ENCODE measurements around the gene STK33. TPM values are rescaled to one million over a fixed set of nuclear protein-coding genes. Genes with fewer than 3 reads are reported as not detected.

Gene STK33
- total RNA-seq, 1 donor from 2014 or later: 3.4 TPM

- H3K27ac Mint-ChIP-seq (ENCODE audit: unreplicated experiment): no peak overlapping the region
- H3K4me1 Mint-ChIP-seq (ENCODE audit: low read depth): peaks cover 10% of the 10 kb centered on the region
These were observed 178.8 kb downstream of the STK33 start for GRCh38 chr11:8415195-8415594.

DNA sequence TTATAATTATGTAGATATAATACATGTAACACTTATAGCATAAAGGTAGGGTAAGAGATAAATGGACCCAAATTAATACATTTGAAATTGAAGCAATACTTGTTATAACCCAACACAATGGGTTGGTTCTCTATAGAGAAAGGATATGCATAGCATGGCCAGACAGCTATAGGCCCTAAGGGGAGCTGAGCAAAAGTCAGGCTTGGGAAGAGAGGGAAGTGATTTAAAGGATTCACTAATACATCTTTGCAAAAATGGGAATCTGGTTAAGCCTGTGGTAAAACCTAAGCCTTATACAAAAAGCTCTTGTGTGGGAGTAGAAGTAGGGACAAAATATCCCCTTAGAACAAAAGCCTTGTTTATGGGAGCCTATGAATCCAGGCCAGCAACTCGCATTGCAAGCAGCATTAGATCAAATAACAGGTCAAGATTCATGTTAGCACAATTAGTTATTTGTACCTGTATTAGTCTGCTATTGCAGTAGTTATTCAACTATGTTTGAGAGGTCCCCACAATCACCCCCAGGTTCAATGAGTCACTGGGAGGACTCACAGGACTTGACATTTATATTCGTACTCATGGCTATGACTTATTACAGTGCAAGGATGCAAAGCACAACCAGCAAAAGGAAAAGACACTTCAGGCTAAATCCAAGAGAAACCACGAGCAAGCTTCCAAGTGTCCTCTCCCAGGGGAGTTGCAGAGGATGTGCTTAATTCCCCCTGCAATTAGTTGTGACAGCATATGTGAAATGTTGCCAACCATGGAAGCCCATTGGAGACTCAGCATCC, 185.7 kb downstream of the STK33 start:
- TF ChIP-seq, protein P1, sequence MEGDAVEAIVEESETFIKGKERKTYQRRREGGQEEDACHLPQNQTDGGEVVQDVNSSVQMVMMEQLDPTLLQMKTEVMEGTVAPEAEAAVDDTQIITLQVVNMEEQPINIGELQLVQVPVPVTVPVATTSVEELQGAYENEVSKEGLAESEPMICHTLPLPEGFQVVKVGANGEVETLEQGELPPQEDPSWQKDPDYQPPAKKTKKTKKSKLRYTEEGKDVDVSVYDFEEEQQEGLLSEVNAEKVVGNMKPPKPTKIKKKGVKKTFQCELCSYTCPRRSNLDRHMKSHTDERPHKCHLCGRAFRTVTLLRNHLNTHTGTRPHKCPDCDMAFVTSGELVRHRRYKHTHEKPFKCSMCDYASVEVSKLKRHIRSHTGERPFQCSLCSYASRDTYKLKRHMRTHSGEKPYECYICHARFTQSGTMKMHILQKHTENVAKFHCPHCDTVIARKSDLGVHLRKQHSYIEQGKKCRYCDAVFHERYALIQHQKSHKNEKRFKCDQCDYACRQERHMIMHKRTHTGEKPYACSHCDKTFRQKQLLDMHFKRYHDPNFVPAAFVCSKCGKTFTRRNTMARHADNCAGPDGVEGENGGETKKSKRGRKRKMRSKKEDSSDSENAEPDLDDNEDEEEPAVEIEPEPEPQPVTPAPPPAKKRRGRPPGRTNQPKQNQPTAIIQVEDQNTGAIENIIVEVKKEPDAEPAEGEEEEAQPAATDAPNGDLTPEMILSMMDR (IDR thresholded peaks at IDR 0.05): no peak
- no peak overlapping the region for H3K27ac Mint-ChIP-seq (ENCODE audit: unreplicated experiment)
- no peaks in the 10 kb centered on the region for H3K27me3 Mint-ChIP-seq (ENCODE audit: low read depth)
- H3K9me3 Mint-ChIP-seq (ENCODE audit: low read depth): peaks cover 2% of the 10 kb centered on the region
- no peak overlapping the region for H3K4me3 Mint-ChIP-seq (ENCODE audit: unreplicated experiment)
- DNase-seq (ENCODE audit: low spot score): no peak
- H3K4me1 Mint-ChIP-seq (ENCODE audit: low read depth): peaks cover 10% of the 10 kb centered on the region
- no peaks in the 10 kb centered on the region for H3K36me3 Mint-ChIP-seq (ENCODE audit: low read depth)

More at GRCh38 chr11:8415195-8415594, 178.8 kb downstream of the STK33 start:
- TF ChIP-seq, protein P1 (IDR thresholded peaks at IDR 0.05): no peak
- DNase-seq (ENCODE audit: low spot score): no peak
- no peaks in the 10 kb centered on the region for H3K36me3 Mint-ChIP-seq (ENCODE audit: low read depth)
- H3K27me3 Mint-ChIP-seq (ENCODE audit: low read depth): no peaks in the 10 kb centered on the region
- no peak overlapping the region for H3K4me3 Mint-ChIP-seq (ENCODE audit: unreplicated experiment)
- no peaks in the 10 kb centered on the region for H3K9me3 Mint-ChIP-seq (ENCODE audit: low read depth)

GRCh38 chr11:8403310-8403709, 190.7 kb downstream of the STK33 start:
- no peaks in the 10 kb centered on the region for H3K27me3 Mint-ChIP-seq (ENCODE audit: low read depth)
- no peaks in the 10 kb centered on the region for H3K36me3 Mint-ChIP-seq (ENCODE audit: low read depth)
- no peak overlapping the region for H3K4me3 Mint-ChIP-seq (ENCODE audit: unreplicated experiment)
- DNase-seq (ENCODE audit: low spot score): no peak
- H3K27ac Mint-ChIP-seq (ENCODE audit: unreplicated experiment): no peak overlapping the region
- H3K9me3 Mint-ChIP-seq (ENCODE audit: low read depth): peaks cover 2% of the 10 kb centered on the region
- TF ChIP-seq, protein P1 (IDR thresholded peaks at IDR 0.05): no peak
- no peaks in the 10 kb centered on the region for H3K4me1 Mint-ChIP-seq (ENCODE audit: low read depth)

- Mint-ChIP-seq H3K27ac (ENCODE audit: unreplicated experiment) (no peak overlapping the region), H3K9me3 (ENCODE audit: low read depth) (peaks cover 12% of the 10 kb centered on the region), H3K4me3 (ENCODE audit: unreplicated experiment) (no peak overlapping the region), H3K4me1 (ENCODE audit: low read depth) (peaks cover 12% of the 10 kb centered on the region), H3K36me3 (ENCODE audit: low read depth) (peaks cover 3% of the 10 kb centered on the region), H3K27me3 (ENCODE audit: low read depth) (no peaks in the 10 kb centered on the region)
- no peak for DNase-seq (ENCODE audit: low spot score)
- TF ChIP-seq, protein P1 (IDR thresholded peaks at IDR 0.05): no peak
These were observed 201.1 kb downstream of the STK33 start for GRCh38 chr11:8392886-8393285.

DNA sequence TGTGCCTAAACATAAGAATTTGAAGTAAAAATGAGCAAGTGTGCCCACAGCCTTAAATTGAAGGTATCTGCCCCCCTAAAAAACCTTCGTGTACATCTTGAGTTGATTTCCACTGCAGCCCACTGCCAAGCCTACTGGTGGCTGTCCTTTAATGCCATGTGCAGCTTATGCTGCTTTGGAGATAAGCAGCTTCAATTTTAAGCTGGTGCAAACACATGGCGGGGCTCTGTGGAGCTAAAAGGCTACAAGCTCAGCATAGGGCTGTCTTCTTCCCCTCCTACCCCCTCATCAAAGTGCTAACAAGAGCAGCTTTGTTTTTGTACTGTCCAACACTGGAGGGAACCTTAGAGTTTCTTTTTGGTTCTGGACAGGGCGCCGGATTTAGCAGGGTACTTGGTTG, 201.9 kb downstream of the STK33 start:
- Mint-ChIP-seq H3K27me3 (ENCODE audit: low read depth) (no peaks in the 10 kb centered on the region), H3K27ac (ENCODE audit: unreplicated experiment) (no peak overlapping the region), H3K36me3 (ENCODE audit: low read depth) (no peaks in the 10 kb centered on the region), H3K9me3 (ENCODE audit: low read depth) (peaks cover 9% of the 10 kb centered on the region), H3K4me1 (ENCODE audit: low read depth) (peaks cover 12% of the 10 kb centered on the region), H3K4me3 (ENCODE audit: unreplicated experiment) (no peak overlapping the region)
- TF ChIP-seq, protein P1 (IDR thresholded peaks at IDR 0.05): no peak
- DNase-seq (ENCODE audit: low spot score): no peak

All from chondrocyte (in vitro differentiated cells).